Stimulated activated CD4-positive, alpha-beta T cell treated with anti-CD3 and anti-CD28 coated beads, Interleukin-12 subunit alpha, Interleukin-12 subunit beta, amount 100 ng/mL, for 24 hours (primary cell): ENCODE data around the gene TMEM235.

ENCODE experiments used
- DNase-seq, 2 experiments: peaks; one replicate each; pipeline ENCODE4 v3.0.0-alpha.2; 2020; ENCODE audit warnings: low read depth in 2 of 2

TMEM235 gene

GRCh38 chr17:78230996-78231935 is at the start of gene TMEM235:
Gene TMEM235 (plus strand): TSS chr17:78231631. CDS start chr17:78232024, 393 bp downstream.
- no peak for DNase-seq

- DNase-seq, result no peak
Observed at GRCh38 chr17:78182504-78182903, 48.9 kb upstream of the TMEM235 start.

DNA sequence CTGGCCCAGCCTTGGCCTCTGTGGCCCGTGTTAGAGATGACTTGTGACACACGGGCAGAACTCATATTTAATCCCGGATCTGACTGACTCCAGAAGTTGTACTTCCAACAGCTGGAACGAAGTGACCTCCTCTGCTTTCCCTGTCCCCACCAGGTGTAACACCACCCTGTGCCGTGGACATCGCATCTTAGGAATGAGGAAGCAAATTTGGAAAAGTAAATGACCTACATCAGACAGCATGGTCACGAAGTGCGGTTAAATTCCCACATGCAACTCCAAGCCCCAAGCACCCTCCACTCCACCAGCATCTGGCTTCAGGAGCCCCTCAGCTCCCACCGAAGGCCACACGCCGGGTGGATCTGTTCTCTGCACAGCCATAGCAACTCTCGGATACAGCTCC is 47.5 kb upstream of the TMEM235 start:
- no peak for DNase-seq

DNA sequence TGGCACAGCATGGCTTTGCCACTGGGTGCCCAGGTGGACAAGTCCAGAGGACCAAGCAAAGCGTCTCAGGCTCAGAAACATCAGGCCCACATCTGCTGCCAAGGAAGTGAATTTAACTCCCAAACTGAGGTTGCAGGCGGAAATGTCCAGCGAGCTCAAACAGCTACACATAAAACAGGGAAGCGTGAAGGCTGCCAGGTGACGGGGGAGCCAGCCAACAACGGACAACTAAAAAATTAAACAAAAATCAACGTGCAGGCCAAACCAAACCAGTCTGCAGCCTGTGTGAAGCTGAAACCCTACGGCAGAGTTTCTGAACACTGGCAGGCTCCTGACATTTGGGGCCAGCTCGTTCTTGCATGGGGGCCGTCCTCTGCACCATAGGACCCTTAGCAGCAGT is 47.1 kb upstream of the TMEM235 start:
- DNase-seq, result no peak

GRCh38 chr17:78184868-78185267 is 46.6 kb upstream of the TMEM235 start:
- no peak for DNase-seq

- no peak for DNase-seq
Observed at GRCh38 chr17:78185981-78186691, 45.3 kb upstream of the TMEM235 start.

DNA sequence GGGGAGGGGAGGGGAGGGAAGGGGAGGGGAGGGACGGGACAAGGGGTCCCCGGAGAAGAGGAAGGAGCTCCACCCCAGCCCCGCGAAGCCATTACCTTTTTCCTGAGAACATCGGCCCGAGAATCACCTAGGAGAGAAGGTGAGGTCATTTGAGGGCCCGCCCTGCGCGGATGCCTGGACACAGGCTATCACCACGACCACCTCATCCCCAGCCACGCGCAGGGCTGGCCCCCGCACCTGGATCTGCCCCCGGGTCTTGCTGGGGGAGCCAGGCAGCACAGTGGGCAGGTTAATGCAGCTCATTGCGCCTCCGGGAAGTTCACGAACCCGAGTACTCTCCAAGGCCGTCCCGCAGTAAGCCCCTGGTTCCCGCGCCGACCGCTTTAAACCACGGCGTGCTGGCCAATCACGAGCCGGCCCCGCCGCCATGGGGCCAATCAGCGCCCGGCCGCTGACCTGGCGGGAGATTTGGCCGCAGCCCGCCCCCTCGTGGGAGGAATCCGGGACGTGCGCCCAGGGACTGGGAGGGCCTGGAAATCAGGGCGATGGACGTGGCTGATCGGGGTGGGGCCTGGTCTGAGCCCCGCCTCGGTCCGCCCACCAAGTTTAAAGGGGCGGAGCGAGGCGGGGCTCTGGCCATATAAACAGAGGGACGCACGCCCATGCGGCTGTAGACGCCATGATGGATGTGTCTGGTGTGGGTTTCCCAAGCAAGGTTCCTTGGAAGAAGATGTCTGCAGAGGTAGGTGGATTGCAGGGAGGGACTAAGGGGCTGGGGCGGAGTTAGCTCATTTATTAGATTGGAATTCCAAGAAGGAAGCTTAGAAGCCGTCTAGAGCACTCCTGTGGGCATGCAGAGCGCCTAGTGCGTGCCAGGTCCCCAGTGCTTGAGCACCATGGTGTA is 44.5 kb upstream of the TMEM235 start, which contains the start of the genes AFMID and TK1:
TSS of gene AFMID (plus strand) at position 671 of the 904 bp plus-strand sequence. CDS start at position 680, 9 bp downstream.
TSS of gene TK1 (minus strand) at position 361 of the 904 bp plus-strand sequence. CDS start at position 303, 58 bp downstream.
- DNase-seq, result peak; percentile 81 to 97

DNA sequence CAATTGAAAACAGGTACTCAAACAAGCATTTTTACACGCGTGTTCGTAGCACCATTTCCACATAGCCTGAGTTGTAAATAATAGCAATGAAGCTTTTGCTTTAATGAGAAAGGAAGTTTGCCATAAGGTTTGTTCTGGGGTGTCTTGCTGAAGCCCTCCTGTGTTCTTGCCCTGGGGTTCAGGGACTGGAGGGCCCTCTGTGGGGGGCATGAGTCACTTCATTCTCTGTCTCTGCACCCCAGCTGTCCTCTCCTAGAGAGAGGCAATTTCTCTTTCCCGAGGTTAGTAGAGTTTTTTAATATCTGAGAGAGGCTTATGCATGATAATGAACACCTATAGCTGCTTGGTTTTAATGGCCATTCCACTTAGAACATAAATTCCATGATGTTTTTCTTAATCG is 34.7 kb upstream of the TMEM235 start:
- no peak for DNase-seq

DNA sequence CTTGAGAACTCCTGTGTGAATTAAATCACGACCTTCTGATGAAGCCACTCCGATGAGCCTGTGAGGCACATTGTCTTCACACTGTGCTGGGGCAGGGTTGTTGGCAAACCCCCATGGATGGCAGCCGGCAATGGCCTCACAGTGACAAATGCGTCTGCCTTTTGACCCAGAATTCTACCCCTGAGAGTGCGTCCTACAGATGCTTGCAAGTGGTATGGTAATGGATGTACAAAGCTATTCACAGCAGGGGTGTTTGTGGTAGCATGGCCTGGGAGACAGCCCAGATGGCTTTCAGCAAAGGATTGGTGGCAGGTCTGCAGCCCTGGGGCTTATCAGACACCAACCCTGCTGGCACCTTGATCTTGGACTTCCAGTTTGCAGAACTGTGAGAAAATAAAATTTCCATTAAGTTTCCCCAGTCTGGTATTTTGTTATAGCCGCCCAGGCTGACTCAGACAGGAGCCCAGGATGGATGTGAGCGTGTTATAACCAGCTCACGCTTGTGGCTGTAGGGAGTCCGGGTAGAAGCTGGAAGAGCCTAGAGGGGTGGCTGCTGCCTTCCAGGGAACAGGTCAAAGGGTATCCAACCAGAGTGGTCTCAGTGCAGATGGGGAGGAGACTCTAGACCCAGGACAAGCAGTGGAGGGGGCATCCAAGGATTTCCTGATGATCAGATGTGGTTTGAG is 34.1 kb upstream of the TMEM235 start:
- DNase-seq, result no peak

DNA sequence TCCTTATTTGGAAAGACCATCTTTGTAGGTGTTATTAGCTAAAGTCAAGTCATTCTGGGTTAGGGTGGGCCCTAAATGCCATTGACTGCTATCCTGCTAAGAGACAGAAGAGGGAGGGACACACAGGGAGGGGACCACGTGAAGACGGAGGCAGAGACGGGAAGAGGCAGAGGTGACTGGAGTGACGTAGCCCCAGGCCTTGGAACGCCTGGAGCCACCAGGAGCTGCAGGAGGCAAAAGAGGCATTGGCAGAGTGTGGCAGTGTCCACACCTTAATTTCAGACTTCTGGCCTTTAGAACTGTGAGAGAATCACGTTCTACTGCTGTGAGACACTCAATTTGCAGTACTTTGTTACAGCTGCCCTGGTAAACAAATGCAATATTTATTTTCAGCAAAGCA is 31.0 kb upstream of the TMEM235 start:
- DNase-seq, result no peak

- no peak for DNase-seq
Observed at GRCh38 chr17:78202666-78203065, 28.8 kb upstream of the TMEM235 start.

DNA sequence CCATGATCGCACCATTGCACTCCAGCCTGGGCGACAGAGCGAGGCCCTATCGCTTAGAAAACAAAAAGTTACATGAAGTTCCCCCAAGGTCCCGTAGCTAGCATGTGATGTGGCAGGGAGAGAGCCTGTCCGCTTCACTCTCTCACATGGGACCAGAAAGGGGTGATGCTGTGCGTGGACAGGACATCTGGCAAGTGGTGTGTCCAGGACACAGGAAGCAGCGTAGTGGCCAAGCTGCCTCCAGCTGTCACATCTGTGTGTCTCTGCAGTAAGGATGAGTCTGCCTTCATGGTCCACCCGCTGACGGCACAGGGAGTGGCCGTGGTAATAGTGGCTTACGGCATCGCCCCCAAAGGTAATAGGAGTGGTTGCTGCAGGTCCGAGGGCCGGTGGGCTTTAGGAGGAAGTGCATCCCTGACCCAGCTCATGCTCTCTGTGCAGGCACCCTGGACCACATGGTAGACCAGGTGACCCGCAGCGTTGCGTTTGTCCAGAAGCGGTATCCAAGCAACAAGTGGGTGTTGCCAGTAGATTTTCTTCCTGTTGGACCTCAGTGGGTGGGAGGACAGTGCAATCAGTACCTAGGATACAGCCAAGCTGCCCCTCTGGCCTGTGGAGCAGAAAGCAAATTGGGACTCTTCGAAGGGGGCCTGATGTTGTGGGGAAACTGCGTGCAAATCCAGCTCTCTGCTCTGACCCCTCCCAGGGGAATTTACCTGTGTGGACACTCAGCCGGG is 26.9 kb upstream of the TMEM235 start:
- no peak for DNase-seq

GRCh38 chr17:78205124-78205775 is 26.2 kb upstream of the TMEM235 start:
- DNase-seq, result no peak

GRCh38 chr17:78206298-78206697 is 25.1 kb upstream of the TMEM235 start:
- no peak for DNase-seq

GRCh38 chr17:78208486-78208885 is 22.9 kb upstream of the TMEM235 start:
- no peak for DNase-seq

- DNase-seq, result no peak
Observed at GRCh38 chr17:78210111-78210510, 21.3 kb upstream of the TMEM235 start.

- DNase-seq, result no peak
Observed at GRCh38 chr17:78211032-78211431, 20.4 kb upstream of the TMEM235 start.

- DNase-seq, result peak; percentile 77 to 91
Observed at GRCh38 chr17:78214016-78214705, 17.3 kb upstream of the TMEM235 start, which contains the start of gene BIRC5. Gene BIRC5 (plus strand): TSS chr17:78214253. CDS start chr17:78214317, 64 bp downstream.

DNA sequence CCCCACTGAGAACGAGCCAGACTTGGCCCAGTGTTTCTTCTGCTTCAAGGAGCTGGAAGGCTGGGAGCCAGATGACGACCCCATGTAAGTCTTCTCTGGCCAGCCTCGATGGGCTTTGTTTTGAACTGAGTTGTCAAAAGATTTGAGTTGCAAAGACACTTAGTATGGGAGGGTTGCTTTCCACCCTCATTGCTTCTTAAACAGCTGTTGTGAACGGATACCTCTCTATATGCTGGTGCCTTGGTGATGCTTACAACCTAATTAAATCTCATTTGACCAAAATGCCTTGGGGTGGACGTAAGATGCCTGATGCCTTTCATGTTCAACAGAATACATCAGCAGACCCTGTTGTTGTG is 16.7 kb upstream of the TMEM235 start:
- no peak for DNase-seq
